NCI-H345 treated with DMSO at 0.1 percent for 48 hours (cell line): ENCODE results near the gene BCKDHB.
"Not testable (repeated sequence)": the region's sequence is repeated elsewhere in the genome, so short reads cannot be mapped to it uniquely, and the experiment has no call there.

Experiments
- DNase-seq: peaks from one replicate; lab custom pipeline; 2025; ENCODE audit not compliant: unreplicated experiment; lab: John Stamatoyannopoulos, UW

BCKDHB gene

GRCh38 chr6:80205404-80205803 lies 98.9 kb downstream of the BCKDHB start:
- no peak for DNase-seq

GRCh38 chr6:80206758-80207157 lies 100.3 kb downstream of the BCKDHB start:
- DNase-seq = no peak

GRCh38 chr6:80209430-80209829 lies 103.0 kb downstream of the BCKDHB start:
- DNase-seq = no peak

- no peak for DNase-seq
Observed at GRCh38 chr6:80210618-80211017, 104.1 kb downstream of the BCKDHB start.

- DNase-seq = no peak
Observed at GRCh38 chr6:80211286-80211685, 104.8 kb downstream of the BCKDHB start.

- not testable (repeated sequence) for DNase-seq
Observed at GRCh38 chr6:80211890-80212289, 105.4 kb downstream of the BCKDHB start.

- DNase-seq = peak; percentile 13
Observed at GRCh38 chr6:80214436-80215022, 108.1 kb downstream of the BCKDHB start.

GRCh38 chr6:80215063-80215462 lies 108.6 kb downstream of the BCKDHB start:
- DNase-seq = no peak

- no peak for DNase-seq
Observed at GRCh38 chr6:80217794-80218193, 111.3 kb downstream of the BCKDHB start.

GRCh38 chr6:80223743-80224212 lies 117.3 kb downstream of the BCKDHB start:
- DNase-seq = no peak

GRCh38 chr6:80226151-80226550 lies 119.7 kb downstream of the BCKDHB start:
- no peak for DNase-seq

GRCh38 chr6:80226699-80227098 lies 120.2 kb downstream of the BCKDHB start:
- no peak for DNase-seq

- DNase-seq = no peak
Observed at GRCh38 chr6:80227545-80228105, 121.2 kb downstream of the BCKDHB start.

GRCh38 chr6:80233262-80233661 lies 126.8 kb downstream of the BCKDHB start:
- DNase-seq = no peak

GRCh38 chr6:80233958-80234357 lies 127.5 kb downstream of the BCKDHB start:
- no peak for DNase-seq

- no peak for DNase-seq
Observed at GRCh38 chr6:80234401-80234800, 127.9 kb downstream of the BCKDHB start.

GRCh38 chr6:80234908-80235307 lies 128.4 kb downstream of the BCKDHB start:
- DNase-seq = no peak

GRCh38 chr6:80235647-80236046 lies 129.2 kb downstream of the BCKDHB start:
- no peak for DNase-seq

- not testable (repeated sequence) for DNase-seq
Observed at GRCh38 chr6:80238754-80239153, 132.3 kb downstream of the BCKDHB start.

- DNase-seq = no peak
Observed at GRCh38 chr6:80245043-80245442, 138.6 kb downstream of the BCKDHB start.

GRCh38 chr6:80249897-80250296 lies 143.4 kb downstream of the BCKDHB start:
- DNase-seq = no peak

GRCh38 chr6:80250391-80250997 lies 144.0 kb downstream of the BCKDHB start:
- no peak for DNase-seq

- no peak for DNase-seq
Observed at GRCh38 chr6:80251321-80251720, 144.8 kb downstream of the BCKDHB start.
